ENCODE measurements around the gene NOS1AP. TPM values are rescaled to one million over a fixed set of nuclear protein-coding genes. Genes with fewer than 3 reads are reported as not detected.

The NOS1AP gene
- polyA plus RNA-seq, 1 of the 3 experiments (the other 2 are of a cell fraction) = 0.03 TPM

DNA sequence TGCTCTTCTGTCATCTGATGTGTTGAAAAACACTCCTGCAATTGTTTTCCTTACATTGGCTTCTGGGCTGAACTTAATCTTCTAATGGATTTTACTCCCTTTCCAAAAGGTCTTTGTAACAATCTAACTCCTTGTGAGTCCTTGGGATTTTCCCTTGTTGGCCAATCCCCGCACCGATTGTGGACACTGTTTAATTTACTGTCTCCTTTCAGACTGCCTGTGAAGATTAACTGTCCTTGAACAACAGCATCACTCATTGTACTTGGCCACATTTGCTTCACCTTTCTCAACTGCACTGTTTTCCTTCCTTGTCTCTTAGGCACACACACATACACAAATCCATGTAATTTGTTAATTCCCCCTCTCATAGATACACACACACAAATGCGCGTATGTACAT lies 186.8 kb downstream of the NOS1AP start:
- H3K9ac ChIP-seq = no peak overlapping the region
- no peak for DNase-seq
- H2AFZ ChIP-seq (ENCODE audit: low read depth) = no peak overlapping the region
- no peaks in the 10 kb centered on the region; a peak in 1 of 4 replicates for H3K4me1 ChIP-seq (ENCODE audit: control insufficient read depth in 1 of 2, insufficient read depth in 2 of 2, low read depth in 1 of 2, low read length in 1 of 2)
- H4K20me1 ChIP-seq (ENCODE audit: insufficient read depth) = no peaks in the 10 kb centered on the region
- no peak overlapping the region for H3K4me2 ChIP-seq
- H3K9me2 ChIP-seq = no peaks in the 10 kb centered on the region
- no peaks in the 10 kb centered on the region for H3K36me3 ChIP-seq (replicated peaks in 1 of 2; ENCODE audit: control insufficient read depth in 1 of 2, insufficient read depth in 2 of 2, low read length in 1 of 2)
- H3K9me3 ChIP-seq = no peaks in the 10 kb centered on the region
- H3K27me3 ChIP-seq (ENCODE audit: insufficient read depth) = no peaks in the 10 kb centered on the region
- H3F3A ChIP-seq (replicated peaks; ENCODE audit: insufficient read depth) = no peaks in the 10 kb centered on the region
- H3K27ac ChIP-seq (ENCODE audit: low read depth in 2 of 2, low read length in 1 of 2) = no peak overlapping the region
- H3K79me2 ChIP-seq (ENCODE audit: insufficient read depth) = no peaks in the 10 kb centered on the region
- ChIA-PET POLR2A (no interaction called here), CTCF (no interaction called here)
- TF ChIP-seq TCF12 (IDR thresholded peaks at IDR 0.05) (no peak), FOSL2 (IDR thresholded peaks at IDR 0.05; ENCODE audit: borderline replicate concordance, low read depth) (no peak), SMC3 (IDR thresholded peaks at IDR 0.05; ENCODE audit: low read depth, low read length) (no peak), TAF1 (IDR thresholded peaks at IDR 0.05; ENCODE audit: borderline replicate concordance, low read depth, low read length) (no peak), FOXM1 (IDR thresholded peaks at IDR 0.05; ENCODE audit: low read depth) (no peak), JUND (IDR thresholded peaks at IDR 0.05) (no peak)
- TF ChIP-seq, protein P1, sequence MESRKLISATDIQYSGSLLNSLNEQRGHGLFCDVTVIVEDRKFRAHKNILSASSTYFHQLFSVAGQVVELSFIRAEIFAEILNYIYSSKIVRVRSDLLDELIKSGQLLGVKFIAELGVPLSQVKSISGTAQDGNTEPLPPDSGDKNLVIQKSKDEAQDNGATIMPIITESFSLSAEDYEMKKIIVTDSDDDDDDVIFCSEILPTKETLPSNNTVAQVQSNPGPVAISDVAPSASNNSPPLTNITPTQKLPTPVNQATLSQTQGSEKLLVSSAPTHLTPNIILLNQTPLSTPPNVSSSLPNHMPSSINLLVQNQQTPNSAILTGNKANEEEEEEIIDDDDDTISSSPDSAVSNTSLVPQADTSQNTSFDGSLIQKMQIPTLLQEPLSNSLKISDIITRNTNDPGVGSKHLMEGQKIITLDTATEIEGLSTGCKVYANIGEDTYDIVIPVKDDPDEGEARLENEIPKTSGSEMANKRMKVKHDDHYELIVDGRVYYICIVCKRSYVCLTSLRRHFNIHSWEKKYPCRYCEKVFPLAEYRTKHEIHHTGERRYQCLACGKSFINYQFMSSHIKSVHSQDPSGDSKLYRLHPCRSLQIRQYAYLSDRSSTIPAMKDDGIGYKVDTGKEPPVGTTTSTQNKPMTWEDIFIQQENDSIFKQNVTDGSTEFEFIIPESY (IDR thresholded peaks at IDR 0.05; ENCODE audit: borderline replicate concordance, low read depth) = no peak
- WGBS (ENCODE audit: low lambda C conversion rate) = 73% methylated on average over 4 of the region's 4 CpGs
- no peak overlapping the region for H3K4me3 ChIP-seq (ENCODE audit: low read depth in 2 of 2, low read length in 1 of 2)

DNA sequence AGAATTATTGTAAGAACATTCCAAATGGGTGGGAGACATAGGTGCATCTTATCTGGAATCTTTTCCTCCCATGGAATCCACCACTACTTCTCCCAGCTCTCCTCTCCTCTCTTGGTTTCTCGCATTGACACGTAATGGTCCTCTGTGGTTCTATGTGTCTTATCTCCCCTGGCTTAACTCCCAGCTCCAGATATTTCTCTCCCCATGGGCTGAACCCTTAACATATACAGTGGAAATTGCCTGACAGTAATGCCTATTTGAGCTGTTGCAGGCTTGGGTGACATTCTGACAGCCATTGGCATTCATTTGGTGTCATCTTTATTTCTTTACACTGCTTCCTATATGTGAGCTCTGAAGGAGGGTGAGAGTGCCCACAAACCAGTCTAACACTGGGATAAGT lies 188.9 kb downstream of the NOS1AP start:
- Histone ChIP-seq H3K36me3 (replicated peaks in 1 of 2; ENCODE audit: control insufficient read depth in 1 of 2, insufficient read depth in 2 of 2, low read length in 1 of 2) (no peaks in the 10 kb centered on the region), H3K9me3 (no peaks in the 10 kb centered on the region), H4K20me1 (ENCODE audit: insufficient read depth) (no peaks in the 10 kb centered on the region), H3K4me2 (no peak overlapping the region), H3K4me1 (ENCODE audit: control insufficient read depth in 1 of 2, insufficient read depth in 2 of 2, low read depth in 1 of 2, low read length in 1 of 2) (no peaks in the 10 kb centered on the region; a peak in 1 of 4 replicates), H3K79me2 (ENCODE audit: insufficient read depth) (no peaks in the 10 kb centered on the region), H2AFZ (ENCODE audit: low read depth) (no peak overlapping the region), H3K9ac (no peak overlapping the region), H3K27me3 (ENCODE audit: insufficient read depth) (no peaks in the 10 kb centered on the region), H3F3A (replicated peaks; ENCODE audit: insufficient read depth) (no peaks in the 10 kb centered on the region), H3K27ac (ENCODE audit: low read depth in 2 of 2, low read length in 1 of 2) (no peak overlapping the region), H3K9me2 (0 out of 2 replicates have a peak, but pooled peaks cover 2% of the 10 kb centered on the region), H3K4me3 (ENCODE audit: low read depth in 2 of 2, low read length in 1 of 2) (no peak overlapping the region)
- DNase-seq = no peak
- CTCF ChIA-PET = no interaction called here
- TF ChIP-seq NFIC (IDR thresholded peaks at IDR 0.05; ENCODE audit: borderline replicate concordance) (no peak), RAD21 (IDR thresholded peaks at IDR 0.05; ENCODE audit: low read length) (no peak), CHD2 (IDR thresholded peaks at IDR 0.05; ENCODE audit: low read length, partially characterized antibody) (no peak), SIN3A (IDR thresholded peaks at IDR 0.05; ENCODE audit: borderline replicate concordance, low read depth, low read length) (no peak), EZH2phosphoT487 (IDR thresholded peaks at IDR 0.05; ENCODE audit: borderline replicate concordance, low read depth) (no peak), MXI1 (IDR thresholded peaks at IDR 0.05; ENCODE audit: low read depth, low read length) (no peak)
- TF ChIP-seq, protein P2, sequence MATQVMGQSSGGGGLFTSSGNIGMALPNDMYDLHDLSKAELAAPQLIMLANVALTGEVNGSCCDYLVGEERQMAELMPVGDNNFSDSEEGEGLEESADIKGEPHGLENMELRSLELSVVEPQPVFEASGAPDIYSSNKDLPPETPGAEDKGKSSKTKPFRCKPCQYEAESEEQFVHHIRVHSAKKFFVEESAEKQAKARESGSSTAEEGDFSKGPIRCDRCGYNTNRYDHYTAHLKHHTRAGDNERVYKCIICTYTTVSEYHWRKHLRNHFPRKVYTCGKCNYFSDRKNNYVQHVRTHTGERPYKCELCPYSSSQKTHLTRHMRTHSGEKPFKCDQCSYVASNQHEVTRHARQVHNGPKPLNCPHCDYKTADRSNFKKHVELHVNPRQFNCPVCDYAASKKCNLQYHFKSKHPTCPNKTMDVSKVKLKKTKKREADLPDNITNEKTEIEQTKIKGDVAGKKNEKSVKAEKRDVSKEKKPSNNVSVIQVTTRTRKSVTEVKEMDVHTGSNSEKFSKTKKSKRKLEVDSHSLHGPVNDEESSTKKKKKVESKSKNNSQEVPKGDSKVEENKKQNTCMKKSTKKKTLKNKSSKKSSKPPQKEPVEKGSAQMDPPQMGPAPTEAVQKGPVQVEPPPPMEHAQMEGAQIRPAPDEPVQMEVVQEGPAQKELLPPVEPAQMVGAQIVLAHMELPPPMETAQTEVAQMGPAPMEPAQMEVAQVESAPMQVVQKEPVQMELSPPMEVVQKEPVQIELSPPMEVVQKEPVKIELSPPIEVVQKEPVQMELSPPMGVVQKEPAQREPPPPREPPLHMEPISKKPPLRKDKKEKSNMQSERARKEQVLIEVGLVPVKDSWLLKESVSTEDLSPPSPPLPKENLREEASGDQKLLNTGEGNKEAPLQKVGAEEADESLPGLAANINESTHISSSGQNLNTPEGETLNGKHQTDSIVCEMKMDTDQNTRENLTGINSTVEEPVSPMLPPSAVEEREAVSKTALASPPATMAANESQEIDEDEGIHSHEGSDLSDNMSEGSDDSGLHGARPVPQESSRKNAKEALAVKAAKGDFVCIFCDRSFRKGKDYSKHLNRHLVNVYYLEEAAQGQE (IDR thresholded peaks at IDR 0.05; ENCODE audit: low read depth, low read length) = no peak
- POLR2A ChIA-PET = no interaction called here
- 52% methylated on average over 2 of the region's 2 CpGs for WGBS (ENCODE audit: low lambda C conversion rate)

Data from SK-N-SH (cell line).